BLaER1 treated with 17β-estradiol and CSF1 and Interleukin-3, amounts not matched to agents 10 nM and 100 nM (cell line): ENCODE measurements around the gene XRCC6.

Source experiments
- H3K27ac ChIP-seq, 11 experiments: shearing (Covaris generic); formaldehyde crosslinking; 2 replicates each; pipeline ENCODE4 v1.8.1; 2022
- H3K27me3 ChIP-seq, 11 experiments: shearing (Covaris generic); formaldehyde crosslinking; 2 replicates each; pipeline ENCODE4 v1.8.1; 2022
- H3K36me3 ChIP-seq, 11 experiments: shearing (Covaris generic); formaldehyde crosslinking; 2 replicates each; pipeline ENCODE4 v1.8.1; 2022
- H3K4me1 ChIP-seq, 10 experiments: shearing (Covaris generic); formaldehyde crosslinking; 2 replicates each; pipeline ENCODE4 v1.8.1; 2022
- H3K4me2 ChIP-seq, 11 experiments: shearing (Covaris generic); formaldehyde crosslinking; 2 replicates each; pipeline ENCODE4 v1.8.1; 2022
- H3K4me3 ChIP-seq, 10 experiments: shearing (Covaris generic); formaldehyde crosslinking; 2 replicates each; pipeline ENCODE4 v1.8.1; 2022
- H3K9ac ChIP-seq, 11 experiments: shearing (Covaris generic); formaldehyde crosslinking; 2 replicates each; pipeline ENCODE4 v1.8.1; 2022
- H3K9me3 ChIP-seq, 11 experiments: shearing (Covaris generic); formaldehyde crosslinking; replicated peaks in 1 of 11; 2 replicates each; pipeline ENCODE4 v1.8.1; 2022
- H4K20me1 ChIP-seq, 11 experiments: shearing (Covaris generic); formaldehyde crosslinking; 2 replicates each; pipeline ENCODE4 v1.8.1; 2022
- Cebpa-rat ChIP-seq, 11 experiments: shearing (Covaris generic); IDR thresholded peaks; 2 replicates each; pipeline ENCODE4 v1.8.1; 2022

Gene XRCC6

GRCh38 chr22:41690476-41690875 lies 69.4 kb downstream of the XRCC6 start:
- Histone ChIP-seq H3K27me3 (no peaks in the 10 kb centered on the region), H3K36me3 (peaks cover 0 to 15% (median 8%) of the 10 kb centered on the region in 11 experiments; a peak in 10 of 22 replicates), H3K4me3 (no peak overlapping the region), H3K9ac (no peak overlapping the region), H3K9me3 (no peaks in the 10 kb centered on the region), H3K4me1 (peaks cover 25 to 40% (median 36%) of the 10 kb centered on the region in 10 experiments), H3K4me2 (peak overlapping the region in 6 of 11 experiments; percentile 2 to 97 (median 18); a peak in 3 of 22 replicates), H3K27ac (peak overlapping the region in 3 of 11 experiments; percentile 27 to 96 (median 94); a peak in 2 of 22 replicates), H4K20me1 (peaks cover 0 to 19% (median 15%) of the 10 kb centered on the region in 11 experiments; a peak in 11 of 22 replicates)
- no peak for TF ChIP-seq Cebpa-rat (IDR thresholded peaks at IDR 0.05)

- H3K9ac ChIP-seq = peak overlapping the region in 1 of 11 experiments; percentile 19; a peak in 1 of 22 replicates
- peaks cover 27 to 40% (median 36%) of the 10 kb centered on the region in 10 experiments for H3K4me1 ChIP-seq
- H3K27me3 ChIP-seq = no peaks in the 10 kb centered on the region
- H3K36me3 ChIP-seq = peaks cover 0 to 15% (median 8%) of the 10 kb centered on the region in 11 experiments; a peak in 10 of 22 replicates
- no peak overlapping the region for H3K27ac ChIP-seq
- no peaks in the 10 kb centered on the region for H4K20me1 ChIP-seq
- no peak overlapping the region for H3K4me3 ChIP-seq
- H3K9me3 ChIP-seq = no peaks in the 10 kb centered on the region
- H3K4me2 ChIP-seq = peak overlapping the region in 1 of 11 experiments; percentile 85; a peak in 2 of 22 replicates
- no peak for TF ChIP-seq Cebpa-rat (IDR thresholded peaks at IDR 0.05)
Observed at GRCh38 chr22:41695211-41695610, 74.1 kb downstream of the XRCC6 start.

- H3K9me3 ChIP-seq = no peaks in the 10 kb centered on the region
- H3K4me3 ChIP-seq = peak overlapping the region; percentile 22 to 60 (median 39); a peak in 18 of 20 replicates
- H3K9ac ChIP-seq = peak overlapping the region; percentile 67 to 81 (median 74)
- H3K27ac ChIP-seq = peak overlapping the region; percentile 63 to 88 (median 81)
- no peaks in the 10 kb centered on the region for H3K27me3 ChIP-seq
- peak overlapping the region; percentile 80 to 96 (median 90) for H3K4me2 ChIP-seq
- no peaks in the 10 kb centered on the region for H4K20me1 ChIP-seq
- H3K4me1 ChIP-seq = peaks cover 25 to 32% (median 30%) of the 10 kb centered on the region in 10 experiments
- TF ChIP-seq Cebpa-rat (IDR thresholded peaks at IDR 0.05) = no peak
- H3K36me3 ChIP-seq = peaks cover 0 to 15% (median 8%) of the 10 kb centered on the region in 11 experiments; a peak in 10 of 22 replicates
Observed at GRCh38 chr22:41696703-41697102, 75.6 kb downstream of the XRCC6 start.

GRCh38 chr22:41697126-41697775 lies 76.2 kb downstream of the XRCC6 start:
- Histone ChIP-seq H3K9ac (peak overlapping the region; percentile 67 to 81 (median 74)), H3K4me3 (peak overlapping the region; percentile 22 to 60 (median 39); a peak in 17 of 20 replicates), H3K27me3 (no peaks in the 10 kb centered on the region), H3K4me1 (peaks cover 25 to 32% (median 30%) of the 10 kb centered on the region in 10 experiments), H3K27ac (peak overlapping the region; percentile 63 to 88 (median 81)), H3K36me3 (peaks cover 0 to 15% (median 8%) of the 10 kb centered on the region in 11 experiments; a peak in 10 of 22 replicates), H4K20me1 (no peaks in the 10 kb centered on the region), H3K9me3 (no peaks in the 10 kb centered on the region), H3K4me2 (peak overlapping the region; percentile 80 to 96 (median 90))
- no peak for TF ChIP-seq Cebpa-rat (IDR thresholded peaks at IDR 0.05)

- TF ChIP-seq Cebpa-rat (IDR thresholded peaks at IDR 0.05) = no peak
- no peak within 1 kb of the TSS; a peak in 1 of 22 replicates for H3K9ac ChIP-seq
- H3K36me3 ChIP-seq = peaks cover 0 to 4% (median 0%) of the 10 kb centered on the region in 11 experiments; a peak in 4 of 22 replicates
- no peak within 1 kb of the TSS for H3K27ac ChIP-seq
- H3K4me1 ChIP-seq = peaks cover 25 to 32% (median 30%) of the 10 kb centered on the region in 10 experiments
- no peaks in the 10 kb centered on the region for H4K20me1 ChIP-seq
- no peaks in the 10 kb centered on the region for H3K9me3 ChIP-seq
- peak within 1 kb of the TSS in 6 of 11 experiments; percentile 80 to 96 (median 91); a peak in 8 of 22 replicates for H3K4me2 ChIP-seq
- H3K4me3 ChIP-seq = no peak within 1 kb of the TSS
- no peaks in the 10 kb centered on the region for H3K27me3 ChIP-seq
Observed at GRCh38 chr22:41699264-41700107, 78.4 kb downstream of the XRCC6 start, which contains the start of gene MEI1. TSS of gene MEI1 (plus strand) at chr22:41699503. CDS start at chr22:41699539, 36 bp downstream.

GRCh38 chr22:41700108-41700364 lies 78.9 kb downstream of the XRCC6 start:
- no peak for TF ChIP-seq Cebpa-rat (IDR thresholded peaks at IDR 0.05)
- no peak overlapping the region for H3K27ac ChIP-seq

GRCh38 chr22:41702763-41703162 lies 81.7 kb downstream of the XRCC6 start:
- no peaks in the 10 kb centered on the region for H3K27me3 ChIP-seq
- no peak overlapping the region for H3K9ac ChIP-seq
- H3K4me1 ChIP-seq = peaks cover 2 to 7% (median 7%) of the 10 kb centered on the region in 10 experiments; a peak in 19 of 20 replicates
- no peak overlapping the region for H3K27ac ChIP-seq
- no peaks in the 10 kb centered on the region for H3K9me3 ChIP-seq
- H4K20me1 ChIP-seq = no peaks in the 10 kb centered on the region
- H3K36me3 ChIP-seq = no peaks in the 10 kb centered on the region
- no peak overlapping the region for H3K4me3 ChIP-seq
- H3K4me2 ChIP-seq = no peak overlapping the region
- TF ChIP-seq Cebpa-rat (IDR thresholded peaks at IDR 0.05) = no peak

More at GRCh38 chr22:41700108-41700364, 78.9 kb downstream of the XRCC6 start:
- Histone ChIP-seq H3K9ac (no peak overlapping the region), H4K20me1 (no peaks in the 10 kb centered on the region), H3K27me3 (no peaks in the 10 kb centered on the region), H3K4me2 (no peak overlapping the region), H3K4me3 (no peak overlapping the region), H3K4me1 (peaks cover 25 to 32% (median 30%) of the 10 kb centered on the region in 10 experiments), H3K36me3 (no peaks in the 10 kb centered on the region), H3K9me3 (no peaks in the 10 kb centered on the region)

- H3K4me3 ChIP-seq = no peak overlapping the region
- H3K27ac ChIP-seq = no peak overlapping the region
- no peaks in the 10 kb centered on the region for H3K9me3 ChIP-seq
- TF ChIP-seq Cebpa-rat (IDR thresholded peaks at IDR 0.05) = no peak
- peak overlapping the region in 1 of 11 experiments; percentile 16; a peak in 1 of 22 replicates for H3K4me2 ChIP-seq
- peaks cover 0 to 8% (median 2%) of the 10 kb centered on the region in 10 experiments; a peak in 5 of 20 replicates for H3K4me1 ChIP-seq
- no peaks in the 10 kb centered on the region for H3K36me3 ChIP-seq
- no peaks in the 10 kb centered on the region for H4K20me1 ChIP-seq
- H3K9ac ChIP-seq = no peak overlapping the region
- H3K27me3 ChIP-seq = no peaks in the 10 kb centered on the region
Observed at GRCh38 chr22:41709341-41709740, 88.2 kb downstream of the XRCC6 start.

GRCh38 chr22:41713004-41713403 lies 91.9 kb downstream of the XRCC6 start:
- Histone ChIP-seq H3K27ac (no peak overlapping the region), H3K4me3 (no peak overlapping the region), H4K20me1 (no peaks in the 10 kb centered on the region), H3K4me1 (peaks cover 0 to 8% (median 2%) of the 10 kb centered on the region in 10 experiments; a peak in 5 of 20 replicates), H3K9ac (no peak overlapping the region), H3K36me3 (no peaks in the 10 kb centered on the region), H3K4me2 (no peak overlapping the region), H3K27me3 (no peaks in the 10 kb centered on the region), H3K9me3 (no peaks in the 10 kb centered on the region)
- no peak for TF ChIP-seq Cebpa-rat (IDR thresholded peaks at IDR 0.05)
